Heart left ventricle (tissue), 13 donors: Measurements from ENCODE around the gene PNMA8A.

Source experiments
- POLR2A ChIP-seq, 2 donors: fragments of 450-650 bp; IDR thresholded peaks; one replicate each; pipeline ENCODE4 v1.6.1; 2017; ENCODE audit warnings: antibody characterized with exemption in 2 of 2, mild to moderate bottlenecking in 2 of 2, moderate library complexity in 2 of 2
- TF ChIP-seq, protein P1 (sequence below), 12 donors: fragments of 200-600 bp; sonication (generic) in 4 of 12; IDR thresholded peaks; one replicate each; pipeline versions ENCODE4 v1.5.0 to v1.8.0; 2018 to 2022; ENCODE audit warnings: antibody characterized with exemption in 12 of 12, mild to moderate bottlenecking in 5 of 12
- donor health status: ischemic (EF 13 %, LVEDD 7.1; RV severe dilation, severe dysfunction).
- donor health status: DM: no; HTN: yes; CAD: no.
- donor health status: DM: no; HTN: no; CAD: no.
- donor health status: ischemic (EF 25% LVEDD 6.9; RV normal size, moderate dysfunction).
- donor health status: ischemic (EF 25% LVEDD 5.7; RV mildly dilated, moderate dysfunction).
- donor health status: ischemic (EF 35%, LVEDD 5.7; RV mildly dilated, moderate dysfunction).
- donor health status: nonischemic (EF 11% LVEDD 7.7; RV severe dilation, severe dysfunction).
- donor health status: DM: yes; HTN: yes; CAD: no.
- donor health status: PGD.
- donor health status: ischemic (EF 29% LVEDD 5.4; RV normal size, mild dysfunction).
- donor health status: nonischemic (EF 23%, LVEDD 6.1; RV moderate dilation, normal function).

DNA sequence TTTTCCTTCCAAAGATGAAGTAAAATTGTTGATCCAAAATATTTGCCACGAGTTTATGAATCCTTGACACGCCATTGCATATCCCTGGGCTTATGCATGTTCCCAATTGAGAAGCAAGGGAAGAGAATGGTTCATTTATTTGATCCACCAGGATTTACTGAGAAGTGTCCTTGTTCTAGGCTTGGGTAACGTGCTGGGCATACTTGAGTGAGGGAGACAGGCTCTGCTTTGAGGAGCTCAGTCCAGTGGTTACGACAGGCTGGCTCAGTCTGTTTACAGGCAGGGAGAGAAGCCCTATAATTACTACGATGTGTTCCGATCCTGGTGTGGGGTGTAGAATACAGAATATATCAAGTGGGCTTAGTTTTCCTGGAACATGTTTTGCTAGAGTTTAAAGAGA, 36.4 kb downstream of the PNMA8A start:
- TF ChIP-seq, protein P1, sequence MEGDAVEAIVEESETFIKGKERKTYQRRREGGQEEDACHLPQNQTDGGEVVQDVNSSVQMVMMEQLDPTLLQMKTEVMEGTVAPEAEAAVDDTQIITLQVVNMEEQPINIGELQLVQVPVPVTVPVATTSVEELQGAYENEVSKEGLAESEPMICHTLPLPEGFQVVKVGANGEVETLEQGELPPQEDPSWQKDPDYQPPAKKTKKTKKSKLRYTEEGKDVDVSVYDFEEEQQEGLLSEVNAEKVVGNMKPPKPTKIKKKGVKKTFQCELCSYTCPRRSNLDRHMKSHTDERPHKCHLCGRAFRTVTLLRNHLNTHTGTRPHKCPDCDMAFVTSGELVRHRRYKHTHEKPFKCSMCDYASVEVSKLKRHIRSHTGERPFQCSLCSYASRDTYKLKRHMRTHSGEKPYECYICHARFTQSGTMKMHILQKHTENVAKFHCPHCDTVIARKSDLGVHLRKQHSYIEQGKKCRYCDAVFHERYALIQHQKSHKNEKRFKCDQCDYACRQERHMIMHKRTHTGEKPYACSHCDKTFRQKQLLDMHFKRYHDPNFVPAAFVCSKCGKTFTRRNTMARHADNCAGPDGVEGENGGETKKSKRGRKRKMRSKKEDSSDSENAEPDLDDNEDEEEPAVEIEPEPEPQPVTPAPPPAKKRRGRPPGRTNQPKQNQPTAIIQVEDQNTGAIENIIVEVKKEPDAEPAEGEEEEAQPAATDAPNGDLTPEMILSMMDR (IDR thresholded peaks at IDR 0.05): no peak
- TF ChIP-seq POLR2A (IDR thresholded peaks at IDR 0.05): no peak
